HG03469 (cell line): ENCODE data around the gene BRINP1.

Source experiments
- ATAC-seq: cut with Tn5 transposase; IDR thresholded peaks from one replicate; pipeline ENCODE4 v1.9.1; 2021; ENCODE audit warnings: mild to moderate bottlenecking, moderate library complexity, moderate number of reproducible peaks; ENCODE audit not compliant: unreplicated experiment

The BRINP1 gene

DNA sequence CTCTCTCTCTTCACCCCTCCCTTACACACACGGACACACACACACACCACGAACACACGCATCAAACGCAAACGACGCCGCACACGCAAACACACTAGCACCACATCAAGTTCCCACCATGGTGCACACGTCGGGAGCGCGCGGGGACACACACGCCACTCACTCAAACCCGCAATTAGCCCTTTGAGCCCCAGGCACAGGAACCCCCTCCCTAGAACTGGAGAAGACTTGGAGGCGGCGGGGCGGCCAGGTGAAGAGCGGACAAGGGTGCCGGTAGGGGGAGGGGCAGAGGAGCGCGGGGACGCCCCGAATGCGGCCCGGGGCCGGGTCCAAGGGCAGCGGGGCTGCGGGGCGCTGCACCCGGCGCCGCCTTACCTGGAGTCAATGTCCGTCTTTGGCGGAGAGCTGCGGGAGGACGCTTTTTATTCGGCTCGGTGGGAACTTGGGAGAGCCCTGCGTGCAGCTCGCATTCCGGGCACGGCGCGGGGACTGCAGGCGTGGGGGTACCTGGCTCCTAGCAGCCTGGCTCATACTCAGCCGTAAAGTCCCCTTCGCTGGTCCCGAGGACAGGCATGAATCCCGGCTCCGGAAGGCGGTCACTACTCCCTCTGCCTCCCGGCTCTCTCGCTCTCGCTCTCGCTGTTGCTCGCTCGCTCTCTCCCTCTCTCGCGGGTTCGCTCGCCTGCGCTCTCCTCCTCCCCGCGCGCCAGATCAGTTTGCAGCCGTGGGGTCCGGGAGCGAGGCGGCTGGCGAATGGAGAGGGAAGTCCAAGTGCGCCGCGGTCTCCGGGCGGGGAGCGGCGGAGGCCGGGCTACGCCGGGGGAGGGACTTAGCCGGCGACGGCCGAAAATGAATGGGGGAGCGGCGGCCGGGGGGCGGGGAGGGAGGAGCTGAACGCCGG, at the start of gene BRINP1:
TSS of gene BRINP1 (minus strand) at position 755 of the 901 bp plus-strand sequence. CDS start 56,080 bp downstream, outside the sequence.
- no peak for ATAC-seq

GRCh38 chr9:119418721-119419120, 49.5 kb upstream of the BRINP1 start:
- ATAC-seq = no peak

DNA sequence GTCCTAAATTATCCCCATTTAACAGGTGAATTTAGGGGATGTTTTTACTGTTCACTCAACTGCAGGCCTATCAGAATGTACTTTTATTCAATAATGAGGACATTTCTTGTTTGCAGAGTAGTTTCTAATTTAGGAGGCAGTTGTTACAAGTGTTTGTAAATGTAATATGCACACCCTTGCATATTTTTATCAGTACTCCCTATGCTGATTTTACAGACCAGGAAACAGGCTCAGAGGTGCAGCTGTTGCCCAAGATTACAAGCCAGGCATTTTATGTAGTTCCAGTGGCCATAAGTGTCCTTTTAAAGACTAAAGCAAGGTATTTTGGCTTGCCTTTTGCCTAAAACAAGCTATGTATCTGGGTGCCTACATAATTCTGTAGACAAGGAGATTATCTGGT, 47.6 kb upstream of the BRINP1 start:
- ATAC-seq = no peak

GRCh38 chr9:119412399-119412798, 43.2 kb upstream of the BRINP1 start:
- ATAC-seq = no peak

DNA sequence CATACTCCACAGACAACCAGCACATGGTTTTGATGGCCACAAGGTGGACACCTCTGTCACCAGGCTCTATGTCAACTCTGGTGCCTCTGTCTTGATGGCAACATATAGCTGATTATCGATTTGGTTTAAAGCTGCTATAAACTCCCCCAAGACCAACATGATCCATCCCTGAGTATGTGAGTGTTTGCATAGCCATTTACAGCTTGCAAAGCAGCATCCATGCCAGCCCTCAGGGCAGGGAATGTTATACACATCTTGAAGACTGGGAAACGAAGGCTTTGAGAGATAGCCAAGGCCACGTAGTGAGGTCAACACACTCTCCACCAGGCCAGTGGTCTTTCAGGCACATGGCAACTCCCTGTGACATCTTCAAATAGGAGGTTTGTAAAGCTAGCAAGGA, 40.3 kb upstream of the BRINP1 start:
- ATAC-seq = no peak

DNA sequence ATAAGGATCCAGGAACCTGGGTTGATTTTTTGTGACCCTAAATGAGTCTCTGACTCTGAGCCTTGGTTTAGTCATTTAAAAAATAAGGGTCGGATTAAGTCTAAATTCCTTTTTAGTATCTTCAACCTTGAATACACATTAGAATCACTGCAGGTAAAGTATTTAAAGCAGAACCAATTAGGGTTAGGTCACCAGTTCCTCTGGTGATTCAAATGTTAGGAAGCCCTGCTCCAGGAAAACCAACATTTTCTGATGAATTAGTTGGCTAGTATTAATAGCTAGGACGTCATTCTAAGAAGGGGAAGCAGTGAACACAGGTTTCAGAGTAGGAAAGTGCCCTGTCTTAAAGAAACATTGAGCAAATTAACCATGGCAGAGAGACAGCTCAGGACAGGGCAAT, 31.4 kb upstream of the BRINP1 start:
- no peak for ATAC-seq

GRCh38 chr9:119398350-119398749, 29.1 kb upstream of the BRINP1 start:
- no peak for ATAC-seq

DNA sequence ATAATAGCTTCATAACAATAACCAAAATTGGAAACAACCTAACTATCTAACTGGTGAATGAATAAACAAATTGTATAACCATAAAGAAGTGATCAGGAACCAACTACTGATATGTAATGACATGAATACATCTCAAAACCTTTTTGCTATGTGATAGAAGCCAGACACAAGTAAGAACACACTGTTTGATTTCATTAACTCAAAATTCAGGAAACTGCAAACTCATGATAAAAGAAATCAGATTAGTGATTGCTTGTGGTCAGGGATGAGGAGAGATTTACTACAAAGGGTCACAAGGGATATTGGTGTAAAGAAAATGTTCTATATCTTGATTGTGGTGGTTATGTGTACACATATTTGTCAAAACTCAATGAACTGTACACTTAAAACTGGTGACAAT, 22.6 kb upstream of the BRINP1 start:
- no peak for ATAC-seq

DNA sequence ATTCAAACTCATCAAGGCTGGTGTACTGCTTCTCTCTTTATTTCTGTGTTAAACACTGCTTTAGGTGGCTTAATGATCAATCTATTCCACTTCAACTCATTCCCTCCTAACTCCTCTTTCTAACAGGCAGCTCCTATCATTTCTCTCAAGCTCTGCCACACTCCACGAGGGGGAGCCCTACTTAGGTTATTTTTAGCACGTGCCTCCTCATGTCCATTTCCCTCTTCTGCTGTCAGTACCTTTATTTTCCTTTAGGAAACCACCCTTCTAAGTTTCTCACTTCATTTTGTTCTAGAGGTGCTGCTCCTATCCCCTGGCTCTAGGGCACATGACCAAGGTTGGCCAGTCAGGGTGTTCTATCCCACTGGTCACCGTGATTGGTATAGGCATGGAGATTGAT, 6.7 kb upstream of the BRINP1 start:
- ATAC-seq = no peak

DNA sequence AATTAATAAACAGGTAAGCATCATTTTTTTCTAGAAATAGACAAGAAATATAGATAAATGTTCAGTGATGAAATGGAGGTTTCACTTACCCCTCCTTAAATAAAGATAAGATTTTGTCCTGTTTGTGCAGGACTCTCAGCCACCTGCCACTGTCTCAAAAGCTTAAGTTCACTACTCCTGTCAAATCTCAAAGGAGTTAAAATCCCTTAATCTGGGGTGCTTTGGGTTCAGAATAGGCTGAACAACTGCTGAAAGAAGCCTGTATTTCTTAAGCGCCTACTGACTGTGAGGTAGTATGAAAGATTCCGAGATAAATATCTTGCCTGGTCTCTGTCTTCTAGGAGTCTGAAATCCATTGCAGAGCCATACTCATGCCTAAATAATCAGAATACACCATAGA, 3.7 kb upstream of the BRINP1 start:
- ATAC-seq = no peak

- ATAC-seq = no peak
Measured at GRCh38 chr9:119370816-119371215, 1.6 kb upstream of the BRINP1 start.

DNA sequence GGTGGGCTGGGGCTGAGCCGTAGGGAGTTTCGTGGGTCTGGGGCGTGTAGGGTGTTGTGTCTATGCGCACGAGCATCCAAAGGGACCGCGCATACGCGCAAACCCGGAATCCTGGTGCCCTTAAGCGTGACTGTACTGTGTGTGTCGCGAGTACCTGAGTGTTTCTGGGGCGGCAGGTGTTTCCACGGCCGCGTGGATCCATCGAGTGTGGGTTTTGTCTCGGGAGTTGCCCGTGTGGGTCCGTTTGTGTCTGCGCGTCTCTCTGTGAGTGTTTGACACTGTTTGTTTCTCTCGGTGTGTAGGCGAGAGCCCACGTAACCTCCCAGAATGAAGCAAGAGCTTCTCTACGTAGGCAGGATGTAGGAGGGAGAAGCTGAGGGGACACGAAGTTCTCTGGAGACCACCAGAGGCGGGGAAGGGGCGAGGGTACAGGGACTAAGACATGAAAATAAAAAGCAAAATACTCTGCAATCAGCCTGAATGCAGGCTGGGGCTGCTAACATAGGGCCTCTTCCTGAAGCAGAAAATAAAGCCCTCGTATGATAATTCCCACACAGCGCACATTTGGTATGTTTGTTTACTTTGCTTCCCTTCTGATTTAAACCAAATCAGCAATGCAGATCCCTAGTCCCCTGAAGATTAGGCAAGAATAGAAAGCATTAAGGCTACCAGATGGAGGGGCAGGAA, 588 bp upstream of the BRINP1 start:
- no peak for ATAC-seq

GRCh38 chr9:119368179-119368578, 1.1 kb downstream of the BRINP1 start:
- ATAC-seq = no peak

GRCh38 chr9:119367683-119368075, 1.6 kb downstream of the BRINP1 start:
- no peak for ATAC-seq

DNA sequence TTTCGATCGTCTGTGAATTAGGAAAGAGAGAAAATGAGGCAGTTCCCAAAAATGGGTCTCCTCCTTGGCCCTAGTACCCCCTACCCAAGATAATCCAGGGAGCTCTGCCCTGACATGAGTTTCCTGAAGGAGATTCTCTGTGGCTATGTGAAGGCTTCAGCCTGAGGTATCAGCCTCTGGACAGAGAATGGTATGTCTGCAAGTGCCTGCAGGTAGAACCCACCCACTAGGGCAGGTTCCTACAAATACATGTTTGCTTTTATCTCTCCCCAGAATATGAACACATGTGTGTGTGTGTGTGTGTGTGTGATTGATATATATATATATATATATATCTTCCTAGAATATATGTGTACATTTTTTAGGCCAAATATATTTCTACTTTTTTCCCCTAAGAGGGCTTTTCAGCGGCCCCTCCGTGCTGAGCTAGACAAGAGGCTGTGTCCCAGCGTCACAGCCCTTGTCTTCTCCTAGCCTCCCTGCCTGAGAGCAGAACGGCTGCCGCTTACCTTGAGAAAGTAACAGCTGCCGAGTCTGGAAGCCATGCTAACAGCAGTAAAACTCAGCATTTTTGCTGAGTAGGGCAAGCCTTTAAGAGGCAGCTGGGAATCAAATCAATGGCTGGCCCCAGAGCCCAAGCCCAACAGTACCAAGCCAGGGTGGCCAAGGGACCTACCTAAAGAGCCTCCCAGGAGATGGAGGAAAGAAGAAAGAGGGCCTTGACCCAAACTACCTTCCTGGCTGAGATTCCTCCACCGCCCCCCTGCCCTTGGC, 2.1 kb downstream of the BRINP1 start:
- ATAC-seq = no peak

- ATAC-seq = no peak
Measured at GRCh38 chr9:119365291-119366027, 3.8 kb downstream of the BRINP1 start.

- no peak for ATAC-seq
Measured at GRCh38 chr9:119360237-119360636, 9.0 kb downstream of the BRINP1 start.

- ATAC-seq = no peak
Measured at GRCh38 chr9:119357336-119358096, 11.7 kb downstream of the BRINP1 start.

DNA sequence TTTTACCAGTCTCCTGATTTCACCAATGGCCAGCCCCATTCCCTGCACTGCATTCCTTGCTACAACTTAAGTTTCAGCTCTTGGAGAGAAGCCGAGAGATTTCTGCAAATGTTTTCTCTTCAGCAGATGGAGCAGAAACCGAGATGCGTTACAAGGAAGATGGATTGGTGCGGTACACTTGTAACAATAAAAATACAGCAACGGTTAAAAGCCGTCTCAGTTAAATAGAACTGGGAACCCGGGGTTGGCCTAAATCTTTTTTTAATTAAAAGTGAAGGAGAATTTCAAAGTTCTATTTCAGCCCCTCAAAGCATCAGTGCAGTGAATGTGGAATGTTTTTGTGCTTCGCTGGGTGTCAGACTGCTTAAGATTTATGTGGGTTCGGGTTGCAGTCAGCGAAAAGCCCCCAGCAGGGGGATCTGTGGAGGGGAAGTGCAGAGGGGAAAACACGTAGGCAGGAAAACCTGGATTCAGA, 19.8 kb downstream of the BRINP1 start:
- no peak for ATAC-seq
